ENCODE results near the gene LRRFIP1.

LRRFIP1 gene

GRCh38 chr2:237708491-237708890 is 81.1 kb downstream of the LRRFIP1 start:
- DNase-seq: no peak

- DNase-seq: no peak
These were observed 81.6 kb downstream of the LRRFIP1 start for GRCh38 chr2:237708961-237709360.

GRCh38 chr2:237711458-237712150 is 84.2 kb downstream of the LRRFIP1 start:
- no peak for DNase-seq

GRCh38 chr2:237712477-237713377 is 85.3 kb downstream of the LRRFIP1 start:
- no peak for DNase-seq

GRCh38 chr2:237714690-237715458 is 87.5 kb downstream of the LRRFIP1 start:
- no peak for DNase-seq

- DNase-seq: no peak
These were observed 88.1 kb downstream of the LRRFIP1 start for GRCh38 chr2:237715459-237715947.

GRCh38 chr2:237716011-237716410 is 88.6 kb downstream of the LRRFIP1 start:
- DNase-seq: no peak

- DNase-seq: no peak
These were observed 90.2 kb downstream of the LRRFIP1 start for GRCh38 chr2:237717366-237718276.

- no peak for DNase-seq
These were observed 90.9 kb downstream of the LRRFIP1 start for GRCh38 chr2:237718277-237718634.

GRCh38 chr2:237720444-237720843 is 93.1 kb downstream of the LRRFIP1 start:
- DNase-seq: no peak

GRCh38 chr2:237720957-237721356 is 93.6 kb downstream of the LRRFIP1 start:
- no peak for DNase-seq

GRCh38 chr2:237721458-237721857 is 94.1 kb downstream of the LRRFIP1 start:
- DNase-seq: no peak

- no peak for DNase-seq
These were observed 95.2 kb downstream of the LRRFIP1 start for GRCh38 chr2:237722616-237723015.

GRCh38 chr2:237723023-237723422 is 95.6 kb downstream of the LRRFIP1 start:
- no peak for DNase-seq

- peak; percentile 73 for DNase-seq
These were observed 96.2 kb downstream of the LRRFIP1 start for GRCh38 chr2:237723602-237724001.

- no peak for DNase-seq
These were observed 97.6 kb downstream of the LRRFIP1 start for GRCh38 chr2:237724811-237725478.

GRCh38 chr2:237725661-237726060 is 98.3 kb downstream of the LRRFIP1 start:
- DNase-seq: no peak

- DNase-seq: peak; percentile 36
These were observed 99.0 kb downstream of the LRRFIP1 start for GRCh38 chr2:237726401-237726830.

GRCh38 chr2:237727363-237727762 is 100.0 kb downstream of the LRRFIP1 start:
- DNase-seq: no peak

GRCh38 chr2:237729681-237730475 is 102.5 kb downstream of the LRRFIP1 start:
- DNase-seq: no peak

- peak; percentile 41 for DNase-seq
These were observed 104.3 kb downstream of the LRRFIP1 start for GRCh38 chr2:237731663-237732062.

Measured in hematopoietic multipotent progenitor cell treated with erythropoietin and hydrocortisone succinate and interleukin-3 and kit ligand, for 8 days (in vitro differentiated cells).